GM19468 (cell line): Measurements from ENCODE around the gene TPCN2.
"Not testable (repeated sequence)": the region's sequence is repeated elsewhere in the genome, so short reads cannot be mapped to it uniquely, and the experiment has no call there.

Source experiments
- ATAC-seq: cut with Tn5 transposase; IDR thresholded peaks from one replicate; pipeline ENCODE4 v1.9.1; 2021; ENCODE audit warnings: mild to moderate bottlenecking, moderate library complexity, moderate number of reproducible peaks; ENCODE audit not compliant: unreplicated experiment; ENCODE audit errors: extremely low read depth

TPCN2 gene

DNA sequence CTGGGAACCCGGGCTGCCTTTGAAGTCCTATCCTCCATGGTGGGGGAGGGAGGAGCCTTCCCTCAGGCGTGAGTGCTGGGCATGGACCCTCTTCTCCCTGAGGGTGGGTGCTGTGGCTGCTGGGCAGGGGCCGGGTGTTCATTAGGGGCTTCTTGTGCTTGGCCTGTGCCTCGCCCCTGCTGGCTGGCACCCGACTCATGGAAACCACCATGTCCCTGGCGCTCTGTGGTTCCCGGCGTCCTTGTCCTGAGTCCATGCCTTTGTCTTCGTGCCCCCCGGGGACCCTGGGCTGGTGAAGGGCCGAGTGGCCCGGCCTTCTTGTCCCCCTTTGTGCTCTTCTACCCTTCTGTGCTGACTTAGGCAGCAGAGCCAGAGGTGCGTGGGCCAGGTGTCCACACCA is 23.2 kb downstream of the TPCN2 start:
- ATAC-seq, result no peak

DNA sequence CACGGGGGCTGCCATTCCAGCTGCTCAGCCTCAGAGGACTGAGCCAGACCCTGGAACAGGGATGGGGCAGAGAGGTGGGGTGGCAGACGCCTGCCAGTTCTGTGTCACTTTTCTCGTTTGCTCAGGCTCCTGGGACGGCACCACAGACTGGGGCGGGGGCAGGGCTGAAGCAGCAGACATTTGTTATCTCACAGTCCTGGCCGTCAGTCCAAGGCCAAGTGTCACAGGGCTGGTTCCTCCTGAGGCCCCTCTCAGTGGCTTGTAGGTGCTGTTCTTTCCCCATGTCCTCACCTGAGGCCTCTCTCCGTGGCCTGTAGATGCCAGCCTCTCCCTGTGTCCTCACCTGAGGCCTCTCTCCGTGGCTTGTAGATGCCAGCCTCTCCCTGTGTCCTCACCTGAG is 24.7 kb downstream of the TPCN2 start:
- no peak for ATAC-seq

DNA sequence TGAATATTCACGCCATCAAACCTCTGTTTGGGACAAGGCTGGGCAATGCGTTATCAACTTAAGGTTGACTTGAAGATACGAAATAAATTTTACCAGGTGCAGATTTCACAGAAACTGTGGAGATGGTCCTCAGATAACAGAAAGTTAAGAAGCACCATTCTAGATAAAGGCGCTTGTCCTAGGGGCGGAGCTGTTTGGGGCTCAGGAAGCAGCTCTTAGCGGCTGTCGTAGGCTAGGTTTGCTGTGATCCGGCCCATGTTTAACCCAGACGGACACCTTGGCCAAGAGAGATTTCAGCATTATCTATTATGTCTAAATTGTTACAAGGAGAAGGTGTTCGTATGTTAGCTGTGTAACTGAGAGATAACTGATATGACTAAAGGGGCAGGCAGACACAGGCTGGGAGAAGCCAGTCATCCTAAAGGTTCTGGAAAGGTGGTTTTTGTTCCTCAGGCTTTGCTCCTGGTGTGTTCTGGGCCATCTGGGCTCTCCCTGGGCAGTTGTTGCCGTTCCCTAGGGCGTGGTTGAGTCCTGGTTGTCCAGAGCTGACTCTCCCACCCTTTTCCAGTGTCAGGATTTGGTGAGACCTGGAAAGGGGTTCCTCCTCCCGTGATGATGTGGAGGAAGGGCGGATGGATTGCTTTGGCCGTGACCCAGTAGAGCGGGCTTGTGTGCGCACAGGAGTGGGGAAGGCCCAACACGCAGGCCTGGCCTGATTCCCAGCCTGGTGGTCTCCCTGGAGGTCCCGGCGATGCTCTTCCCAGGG is 25.8 kb downstream of the TPCN2 start:
- no peak for ATAC-seq

DNA sequence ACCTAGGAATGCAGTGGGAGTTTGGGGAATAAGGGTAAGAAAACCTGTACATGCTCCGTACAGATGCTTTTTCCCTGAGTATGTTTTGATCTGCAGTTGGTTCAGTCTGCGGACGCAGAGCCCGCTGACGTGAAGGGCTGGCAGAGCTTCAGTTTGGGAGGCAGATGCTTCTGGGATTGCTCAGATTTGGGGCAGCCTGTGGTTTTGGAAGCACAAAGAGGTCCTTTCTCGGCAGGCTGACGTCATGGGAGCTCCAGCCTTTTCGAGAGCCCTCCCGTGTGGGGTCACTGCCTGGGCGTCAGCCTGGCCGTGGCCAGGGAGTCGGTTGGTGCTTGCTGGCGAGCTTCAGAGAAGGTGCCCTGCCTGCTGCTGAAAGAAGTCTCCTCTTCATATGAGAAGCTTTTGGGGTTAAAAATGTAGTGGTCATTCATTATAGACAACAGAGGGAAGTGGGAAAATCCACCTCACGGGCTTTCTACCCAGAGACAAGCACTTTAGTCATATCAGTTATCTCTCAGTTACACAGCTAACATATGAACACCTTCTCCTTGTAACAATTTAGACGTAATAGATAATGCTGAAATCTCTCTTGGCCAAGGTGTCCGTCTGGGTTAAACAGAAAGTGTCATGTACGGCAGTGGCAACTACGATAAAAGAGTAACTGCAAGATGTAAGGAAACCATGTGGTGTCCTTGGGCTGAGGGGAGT is 26.8 kb downstream of the TPCN2 start:
- ATAC-seq, result no peak

DNA sequence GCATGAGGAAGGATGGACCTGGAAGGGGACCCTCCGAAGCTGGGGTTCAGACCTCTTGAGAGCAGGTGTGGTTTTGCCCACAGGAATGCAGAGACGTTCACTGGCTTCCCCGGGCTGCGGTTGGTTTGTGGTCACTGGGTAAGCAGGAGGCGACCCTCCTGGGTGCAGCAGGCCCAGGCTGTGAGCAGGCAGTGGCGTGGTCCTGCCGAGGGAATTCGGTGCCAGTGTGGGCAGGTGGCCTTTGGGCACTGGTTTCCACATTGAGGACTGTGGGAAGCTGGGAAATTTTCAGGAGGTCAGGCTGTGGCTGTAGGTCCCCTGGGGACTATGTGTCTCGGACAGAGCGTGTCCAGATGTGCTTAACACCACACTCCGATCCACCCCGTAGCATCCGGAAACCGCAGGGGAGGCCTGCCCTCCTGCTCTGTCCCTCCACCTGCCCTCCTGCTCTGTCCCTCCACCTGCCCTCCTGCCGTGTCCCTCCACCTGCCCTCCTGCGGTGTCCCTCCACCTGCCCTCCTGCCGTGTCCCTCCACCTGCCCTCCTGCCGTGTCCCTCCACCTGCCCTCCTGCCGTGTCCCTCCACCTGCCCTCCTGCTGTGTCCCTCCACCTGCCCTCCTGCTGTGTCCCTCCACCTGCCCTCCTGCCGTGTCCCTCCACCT is 27.5 kb downstream of the TPCN2 start:
- ATAC-seq, result no peak

DNA sequence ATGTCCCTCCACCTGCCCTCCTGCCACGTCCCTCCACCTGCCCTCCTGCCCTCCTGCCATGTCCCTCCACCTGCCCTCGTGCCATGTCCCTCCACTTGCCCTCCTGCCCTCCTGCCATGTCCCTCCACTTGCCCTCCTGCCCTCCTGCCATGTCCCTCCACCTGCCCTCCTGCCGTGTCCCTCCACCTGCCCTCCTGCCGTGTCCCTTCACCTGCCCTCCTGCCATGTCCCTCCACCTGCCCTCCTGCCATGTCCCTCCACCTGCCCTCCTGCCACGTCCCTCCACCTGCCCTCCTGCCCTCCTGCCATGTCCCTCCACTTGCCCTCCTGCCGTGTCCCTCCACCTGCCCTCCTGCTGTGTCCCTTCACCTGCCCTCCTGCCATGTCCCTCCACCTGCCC is 28.2 kb downstream of the TPCN2 start:
- not testable (repeated sequence) for ATAC-seq

DNA sequence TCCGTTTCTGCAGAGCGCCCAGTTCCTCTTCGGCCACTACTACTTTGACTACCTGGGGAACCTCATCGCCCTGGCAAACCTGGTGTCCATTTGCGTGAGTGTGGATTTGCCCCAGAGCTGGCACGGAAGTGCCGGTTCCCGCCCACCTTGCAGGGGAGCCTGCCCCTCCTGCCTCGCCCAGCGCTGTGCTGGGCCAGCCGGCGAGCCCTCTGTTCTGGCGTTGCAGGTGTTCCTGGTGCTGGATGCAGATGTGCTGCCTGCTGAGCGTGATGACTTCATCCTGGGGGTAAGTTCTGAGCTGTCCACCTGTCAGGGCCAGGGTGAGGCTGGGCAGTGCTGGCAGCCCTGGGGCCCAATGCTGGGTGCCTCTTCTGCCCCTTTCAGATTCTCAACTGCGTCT is 29.8 kb downstream of the TPCN2 start:
- no peak for ATAC-seq

DNA sequence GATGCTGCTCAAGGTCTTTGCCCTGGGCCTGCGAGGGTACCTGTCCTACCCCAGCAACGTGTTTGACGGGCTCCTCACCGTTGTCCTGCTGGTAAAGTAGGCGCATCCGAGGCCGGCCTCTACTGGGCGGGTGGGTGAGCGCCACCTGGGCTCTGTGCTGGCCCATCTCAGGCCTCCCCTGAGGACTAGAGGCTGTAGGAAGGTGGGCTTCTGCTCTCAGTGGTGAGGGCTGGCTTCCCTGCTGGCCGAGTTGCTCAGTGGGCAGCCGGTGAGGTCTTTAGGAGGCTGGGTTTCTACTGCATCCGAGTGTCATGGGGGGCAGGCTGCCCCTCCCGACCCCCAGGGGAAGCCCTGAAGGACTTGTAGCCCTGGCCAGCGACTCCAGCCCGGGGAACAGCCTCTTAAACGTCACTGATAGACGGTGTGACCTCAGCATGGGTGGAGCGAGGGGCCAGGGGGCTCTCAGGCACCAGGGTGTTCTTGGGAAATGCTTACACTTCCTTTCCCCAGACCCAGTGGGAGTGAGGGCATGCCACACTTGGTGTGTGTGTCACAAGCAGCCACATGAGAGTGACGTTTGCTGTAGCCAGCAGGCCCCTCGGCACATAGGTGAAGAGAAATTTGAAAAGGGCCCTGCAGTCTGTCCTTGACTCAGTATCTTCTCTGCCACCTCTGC is 30.3 kb downstream of the TPCN2 start:
- no peak for ATAC-seq

DNA sequence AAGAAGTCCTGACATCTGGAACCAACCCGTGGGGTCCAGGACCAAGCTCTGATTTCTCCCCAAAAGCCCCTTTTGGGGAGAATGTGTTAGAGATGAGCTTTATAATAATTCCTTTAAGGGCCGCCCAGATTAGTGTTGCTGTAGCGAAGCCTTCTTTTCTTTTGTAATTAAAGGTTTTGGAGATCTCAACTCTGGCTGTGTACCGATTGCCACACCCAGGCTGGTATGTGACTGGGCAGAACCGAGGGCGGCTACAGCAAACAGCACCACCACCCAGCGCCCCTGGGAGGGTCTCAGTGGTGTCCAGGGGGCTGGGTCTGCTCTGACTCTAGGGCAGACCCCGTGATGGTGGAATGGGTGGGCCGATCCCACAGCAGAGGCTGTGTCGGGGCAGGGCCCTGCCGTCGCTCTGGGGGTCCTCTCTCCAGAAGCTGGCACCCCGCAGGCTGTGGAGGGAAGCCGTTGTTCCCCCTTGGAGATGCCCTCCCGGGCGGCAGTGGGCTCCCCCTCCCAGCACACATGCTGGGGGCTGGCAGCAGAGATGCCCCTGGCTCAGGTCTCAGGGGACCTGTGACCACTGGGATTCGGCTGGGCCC is 31.0 kb downstream of the TPCN2 start:
- ATAC-seq, result no peak

DNA sequence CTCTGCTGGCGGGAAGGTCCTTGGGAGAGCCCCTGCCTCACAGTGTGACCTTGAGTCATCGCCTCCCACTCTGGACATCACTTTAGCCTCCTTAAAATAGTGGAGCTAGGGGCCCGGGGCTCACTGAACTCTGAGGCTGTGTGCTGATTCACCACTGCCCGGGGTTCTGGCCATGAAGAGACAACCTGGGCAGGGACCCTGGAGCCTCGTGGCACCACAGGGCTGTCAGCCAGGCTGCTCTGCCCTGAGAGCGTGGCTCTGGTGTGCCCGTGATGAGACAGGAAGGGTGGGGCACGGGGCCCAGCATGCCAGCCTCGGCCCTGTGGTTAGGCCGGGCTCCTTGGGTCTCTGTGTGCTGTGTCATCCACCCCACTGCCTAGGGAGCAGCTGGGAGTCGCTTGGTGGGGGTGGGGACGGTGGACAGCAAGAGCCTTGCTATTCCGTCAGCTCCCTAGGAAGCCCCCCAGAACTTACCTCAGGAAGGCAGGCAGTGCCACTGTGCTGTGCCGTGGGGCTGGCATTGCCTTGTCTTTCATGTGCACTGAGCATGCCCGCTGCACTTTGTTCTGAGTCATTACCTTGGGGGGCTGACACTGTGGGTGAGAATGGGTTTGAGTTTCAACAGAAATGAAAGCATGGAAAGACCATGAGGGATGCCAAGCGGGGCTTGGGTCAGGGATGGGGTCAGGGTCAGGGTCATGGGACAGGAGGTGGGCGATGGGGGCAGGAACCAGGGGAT is 31.7 kb downstream of the TPCN2 start:
- ATAC-seq, result no peak

DNA sequence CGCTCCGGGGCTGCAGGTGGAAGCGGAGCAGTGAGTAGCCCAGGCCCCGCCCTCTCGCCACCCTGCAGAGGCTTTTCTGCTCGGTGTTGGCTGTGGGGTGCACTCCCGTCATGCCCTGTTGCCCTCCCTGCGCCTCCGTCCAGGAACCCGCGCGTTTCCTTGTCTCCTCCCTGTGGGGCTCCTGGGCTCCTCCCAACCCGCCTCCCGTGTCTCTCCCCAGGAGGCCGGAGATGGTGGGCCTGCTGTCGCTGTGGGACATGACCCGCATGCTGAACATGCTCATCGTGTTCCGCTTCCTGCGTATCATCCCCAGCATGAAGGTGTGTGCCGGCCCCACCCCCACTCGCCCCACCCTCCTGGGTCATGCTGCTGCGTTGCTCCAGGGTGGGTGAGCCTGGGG is 32.4 kb downstream of the TPCN2 start:
- ATAC-seq, result no peak

DNA sequence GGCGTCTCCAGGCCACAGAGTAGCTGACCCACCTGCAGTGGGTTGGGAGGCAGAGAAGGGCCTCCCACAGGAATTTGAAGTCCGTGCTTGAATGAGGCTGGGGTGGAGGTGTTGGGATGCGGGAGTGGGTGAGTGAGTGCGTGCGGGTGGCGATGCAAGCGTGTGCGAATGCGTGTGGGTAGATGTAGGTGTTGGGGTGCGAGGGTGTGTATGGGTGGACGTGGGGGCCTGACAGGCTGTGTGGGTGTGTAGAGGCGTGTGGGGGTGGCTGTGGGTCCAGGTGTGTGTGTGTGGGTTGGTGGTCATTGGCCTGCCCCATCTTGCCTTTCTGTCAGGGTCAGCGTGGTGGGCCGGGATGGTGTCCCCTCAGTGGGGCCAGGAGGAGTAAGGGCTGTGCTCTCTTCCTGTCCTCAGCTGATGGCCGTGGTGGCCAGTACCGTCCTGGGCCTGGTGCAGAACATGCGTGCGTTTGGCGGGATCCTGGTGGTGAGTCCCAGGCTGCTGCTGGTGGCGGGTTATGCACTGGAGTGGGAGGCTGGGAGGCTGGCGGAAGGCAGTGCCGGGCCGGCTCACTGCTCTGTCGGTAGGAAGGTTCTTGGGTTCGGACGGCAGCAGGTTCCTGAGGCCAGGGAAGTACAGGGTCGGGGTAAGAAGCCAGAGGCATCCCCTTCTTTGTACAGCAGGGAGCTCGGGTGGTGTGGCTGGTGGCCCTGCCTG is 35.0 kb downstream of the TPCN2 start:
- ATAC-seq, result no peak

DNA sequence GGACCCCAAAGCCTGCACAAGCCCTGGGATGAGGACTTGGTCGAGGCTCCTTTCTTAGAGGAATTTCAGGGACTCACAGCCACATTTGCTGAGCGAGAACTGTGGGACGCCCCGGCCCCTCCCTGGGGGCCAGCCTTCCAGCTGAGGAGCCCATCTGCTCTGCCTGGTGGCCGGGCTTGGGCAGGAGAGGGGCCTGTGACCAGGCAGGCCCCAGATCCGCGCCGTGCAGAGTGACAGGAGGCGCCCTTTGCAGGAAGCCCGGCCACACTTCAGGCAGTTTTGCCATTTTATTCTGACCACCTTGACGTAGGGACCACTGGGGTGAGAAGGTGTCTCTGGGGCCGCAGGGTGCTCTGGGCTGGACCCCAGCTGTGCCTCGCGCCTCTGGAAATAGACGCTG is 35.6 kb downstream of the TPCN2 start:
- ATAC-seq, result no peak

DNA sequence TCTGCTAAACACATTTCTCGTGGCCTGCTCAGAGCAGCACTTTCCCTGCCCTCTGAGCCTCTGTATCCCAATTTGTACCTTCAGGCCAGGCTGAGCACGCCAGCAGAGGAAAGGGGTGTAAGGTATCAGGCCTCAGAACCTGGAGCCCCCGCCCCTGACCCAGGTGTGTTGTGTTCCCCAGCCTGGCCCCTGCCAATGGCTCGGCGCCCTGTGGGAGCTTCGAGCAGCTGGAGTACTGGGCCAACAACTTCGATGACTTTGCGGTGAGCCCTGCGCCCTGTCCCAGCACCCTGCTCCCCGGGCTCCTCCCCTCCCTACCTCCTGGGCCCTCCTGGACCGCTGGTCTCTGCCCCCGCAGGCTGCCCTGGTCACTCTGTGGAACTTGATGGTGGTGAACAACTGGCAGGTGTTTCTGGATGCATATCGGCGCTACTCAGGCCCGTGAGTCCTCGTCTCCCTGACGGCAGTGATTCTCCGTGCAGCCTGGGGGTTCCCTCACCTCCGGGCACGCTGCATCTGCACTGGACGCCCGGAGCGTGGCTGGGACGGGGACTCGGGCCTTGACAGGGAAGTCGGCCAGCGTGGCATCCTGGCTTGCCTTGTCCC is 36.9 kb downstream of the TPCN2 start:
- ATAC-seq, result no peak

DNA sequence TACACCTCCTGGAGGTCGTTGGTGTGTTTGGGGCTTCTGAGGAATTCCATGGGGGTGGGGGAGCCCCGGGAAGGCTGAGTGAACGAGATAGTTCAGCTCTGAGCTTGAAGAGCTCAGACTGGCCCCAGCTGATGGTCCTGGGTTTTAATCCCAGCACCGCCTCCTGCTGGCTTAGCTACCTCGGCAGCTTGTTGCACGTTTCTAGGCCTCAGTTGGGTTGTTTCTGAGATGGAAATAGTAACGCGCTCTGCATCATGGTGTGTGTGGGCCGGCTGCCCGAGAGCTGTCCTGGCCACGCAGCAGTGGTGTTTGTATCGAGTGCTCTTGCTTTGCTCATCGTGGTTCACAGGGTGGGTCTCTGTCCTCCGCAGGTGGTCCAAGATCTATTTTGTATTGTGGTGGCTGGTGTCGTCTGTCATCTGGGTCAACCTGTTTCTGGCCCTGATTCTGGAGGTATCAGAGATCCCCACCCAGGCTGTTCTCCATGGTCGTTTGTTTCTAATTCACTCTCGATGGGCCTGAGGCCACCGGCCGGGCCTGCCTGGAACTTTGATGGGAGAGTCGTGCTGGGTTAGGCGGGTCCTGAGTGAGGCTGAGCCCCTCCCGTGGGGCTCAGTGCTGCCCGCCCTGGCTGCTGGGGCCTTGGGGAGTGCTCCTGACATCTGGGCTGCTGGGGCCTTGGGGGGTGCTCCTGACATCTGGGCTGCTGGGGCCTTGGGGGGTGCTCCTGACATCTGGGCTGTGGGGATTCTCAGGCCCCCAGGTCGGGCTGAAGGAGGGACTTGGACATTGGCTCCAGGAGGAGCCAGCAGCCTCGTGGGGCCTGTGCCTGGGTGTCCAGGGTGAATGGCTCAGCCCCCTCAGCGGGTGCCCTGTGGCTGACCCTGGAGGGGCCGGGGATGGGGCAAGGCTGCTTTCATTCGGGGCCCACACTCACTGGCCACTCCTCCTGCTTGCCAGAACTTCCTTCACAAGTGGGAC is 37.7 kb downstream of the TPCN2 start:
- ATAC-seq, result no peak

DNA sequence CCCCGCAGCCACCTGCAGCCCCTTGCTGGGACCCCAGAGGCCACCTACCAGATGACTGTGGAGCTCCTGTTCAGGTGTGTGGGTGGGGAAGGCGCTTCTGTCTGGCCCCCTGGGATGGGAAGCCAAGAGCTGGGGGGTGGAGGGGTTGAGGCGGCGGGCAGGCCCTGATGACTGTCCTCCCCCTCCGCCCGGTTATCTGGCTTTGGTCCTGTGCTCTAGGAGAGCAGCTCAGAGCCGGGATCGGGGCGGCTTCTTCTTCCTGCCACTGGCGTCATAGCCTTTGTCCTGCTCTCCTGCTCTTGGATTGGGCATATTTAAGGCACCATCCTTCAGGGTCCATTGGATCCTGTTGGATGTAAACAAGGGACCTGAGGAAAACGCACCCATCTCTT is 38.4 kb downstream of the TPCN2 start:
- no peak for ATAC-seq

DNA sequence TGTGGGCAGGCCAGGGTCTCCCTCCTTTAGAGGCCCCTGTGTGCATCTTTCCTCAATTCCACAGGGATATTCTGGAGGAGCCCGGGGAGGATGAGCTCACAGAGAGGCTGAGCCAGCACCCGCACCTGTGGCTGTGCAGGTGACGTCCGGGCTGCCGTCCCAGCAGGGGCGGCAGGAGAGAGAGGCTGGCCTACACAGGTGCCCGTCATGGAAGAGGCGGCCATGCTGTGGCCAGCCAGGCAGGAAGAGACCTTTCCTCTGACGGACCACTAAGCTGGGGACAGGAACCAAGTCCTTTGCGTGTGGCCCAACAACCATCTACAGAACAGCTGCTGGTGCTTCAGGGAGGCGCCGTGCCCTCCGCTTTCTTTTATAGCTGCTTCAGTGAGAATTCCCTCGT is 39.1 kb downstream of the TPCN2 start:
- no peak for ATAC-seq

DNA sequence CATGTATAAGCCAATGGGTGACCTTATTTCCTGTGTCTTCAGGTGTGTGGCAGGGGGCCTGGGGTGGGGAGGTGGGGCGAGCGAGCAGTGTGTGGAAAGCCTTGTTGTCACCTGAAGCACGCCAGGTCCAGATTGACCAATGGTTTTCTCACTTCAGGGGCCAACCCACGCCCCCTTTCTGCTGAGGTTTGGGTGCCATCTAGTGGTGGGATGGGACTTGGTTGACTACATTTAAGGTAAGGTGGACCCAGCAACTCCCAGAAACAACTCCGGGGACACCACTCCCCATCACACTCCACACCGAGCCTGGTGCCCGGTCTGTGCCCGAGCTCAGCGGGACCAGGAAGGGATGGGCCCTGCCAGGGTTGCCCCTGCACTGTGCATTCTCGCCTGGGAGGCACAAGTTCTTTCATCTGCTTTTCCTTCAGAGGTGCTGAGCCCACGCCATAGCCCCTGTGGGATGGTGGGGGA is 40.0 kb downstream of the TPCN2 start:
- no peak for ATAC-seq
